GM12873 (cell line): ENCODE measurements around the gene INTS15.

Source experiments
- TF ChIP-seq, protein P1 (sequence below): IDR thresholded peaks from 2 replicates; pipeline ENCODE4 v1.5.1; 2012; ENCODE audit warnings: low read depth, mild to moderate bottlenecking, moderate library complexity, low read length, control low read depth; ENCODE audit not compliant: insufficient read depth; ENCODE audit errors: missing control alignments

The INTS15 gene

DNA sequence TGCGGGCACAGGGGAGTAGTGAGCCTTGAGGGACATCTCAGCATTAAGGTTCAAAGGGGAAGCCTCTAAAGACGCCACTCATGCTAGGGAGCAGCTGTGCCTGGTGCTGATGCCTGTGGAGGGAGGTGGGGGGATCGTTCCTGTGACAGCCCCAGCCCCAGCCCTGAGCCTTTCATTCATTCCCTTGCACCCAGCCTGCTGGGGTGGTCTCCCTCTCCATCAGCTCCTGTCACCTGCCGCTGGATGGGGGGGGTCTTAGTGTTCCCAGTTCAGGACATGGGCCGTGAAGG lies 58.9 kb downstream of the INTS15 start:
- TF ChIP-seq, protein P1, sequence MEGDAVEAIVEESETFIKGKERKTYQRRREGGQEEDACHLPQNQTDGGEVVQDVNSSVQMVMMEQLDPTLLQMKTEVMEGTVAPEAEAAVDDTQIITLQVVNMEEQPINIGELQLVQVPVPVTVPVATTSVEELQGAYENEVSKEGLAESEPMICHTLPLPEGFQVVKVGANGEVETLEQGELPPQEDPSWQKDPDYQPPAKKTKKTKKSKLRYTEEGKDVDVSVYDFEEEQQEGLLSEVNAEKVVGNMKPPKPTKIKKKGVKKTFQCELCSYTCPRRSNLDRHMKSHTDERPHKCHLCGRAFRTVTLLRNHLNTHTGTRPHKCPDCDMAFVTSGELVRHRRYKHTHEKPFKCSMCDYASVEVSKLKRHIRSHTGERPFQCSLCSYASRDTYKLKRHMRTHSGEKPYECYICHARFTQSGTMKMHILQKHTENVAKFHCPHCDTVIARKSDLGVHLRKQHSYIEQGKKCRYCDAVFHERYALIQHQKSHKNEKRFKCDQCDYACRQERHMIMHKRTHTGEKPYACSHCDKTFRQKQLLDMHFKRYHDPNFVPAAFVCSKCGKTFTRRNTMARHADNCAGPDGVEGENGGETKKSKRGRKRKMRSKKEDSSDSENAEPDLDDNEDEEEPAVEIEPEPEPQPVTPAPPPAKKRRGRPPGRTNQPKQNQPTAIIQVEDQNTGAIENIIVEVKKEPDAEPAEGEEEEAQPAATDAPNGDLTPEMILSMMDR, result no peak

DNA sequence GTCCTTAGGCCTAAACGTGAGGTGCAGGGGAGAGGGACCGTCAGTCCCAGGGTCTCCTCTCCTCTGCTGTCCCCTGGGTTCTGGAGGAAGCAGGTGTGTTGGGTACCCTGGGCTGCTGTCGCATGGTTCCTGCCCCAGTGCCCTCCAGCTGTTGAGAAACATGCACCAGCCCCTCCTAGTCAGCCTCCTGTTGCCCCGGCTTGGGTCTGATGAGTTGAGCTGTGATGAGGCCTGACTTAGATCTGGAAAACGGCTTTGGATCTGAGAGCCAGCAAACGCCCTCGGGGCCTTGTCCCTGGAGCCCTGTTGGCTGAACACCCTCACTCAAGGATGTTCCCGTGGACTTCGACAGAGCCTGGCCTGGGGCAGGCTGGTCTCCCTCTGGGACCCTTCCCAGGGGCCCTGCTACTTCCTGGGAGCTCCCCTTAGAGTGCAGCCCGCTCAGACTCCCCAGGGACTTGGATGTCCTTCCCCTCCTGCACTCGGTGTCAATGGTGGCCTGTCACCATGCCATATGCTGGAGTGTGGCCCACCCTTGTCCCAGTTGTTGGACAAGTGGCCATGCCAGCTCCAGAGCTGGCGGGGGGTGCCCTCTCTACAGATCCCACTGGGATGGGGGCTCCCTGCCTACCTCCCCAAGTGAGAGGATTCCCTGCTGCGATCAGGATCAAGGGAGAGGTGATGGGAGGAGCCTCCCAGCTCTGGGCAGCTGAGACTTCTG lies 59.6 kb downstream of the INTS15 start:
- TF ChIP-seq, protein P1, result no peak

DNA sequence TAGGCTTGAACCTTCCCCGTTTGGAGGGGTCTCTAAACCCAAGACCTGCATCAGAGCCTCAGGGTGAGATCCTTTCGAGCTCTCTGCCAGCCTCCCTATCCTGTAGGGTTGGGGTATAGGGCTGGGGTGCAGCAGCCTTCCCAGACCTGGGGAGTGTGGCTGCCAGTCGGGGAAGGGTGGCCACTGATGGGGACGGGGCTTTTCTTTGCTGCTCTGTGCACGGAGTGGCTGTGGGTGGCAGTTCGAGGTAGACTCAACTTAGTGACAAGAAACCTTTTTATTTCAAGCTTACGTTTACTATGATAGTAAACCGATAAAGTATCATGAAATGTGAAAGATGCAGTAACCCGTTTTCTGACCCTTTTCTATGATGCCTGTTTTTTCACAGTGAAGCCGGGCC lies 60.3 kb downstream of the INTS15 start:
- TF ChIP-seq, protein P1, result no peak

DNA sequence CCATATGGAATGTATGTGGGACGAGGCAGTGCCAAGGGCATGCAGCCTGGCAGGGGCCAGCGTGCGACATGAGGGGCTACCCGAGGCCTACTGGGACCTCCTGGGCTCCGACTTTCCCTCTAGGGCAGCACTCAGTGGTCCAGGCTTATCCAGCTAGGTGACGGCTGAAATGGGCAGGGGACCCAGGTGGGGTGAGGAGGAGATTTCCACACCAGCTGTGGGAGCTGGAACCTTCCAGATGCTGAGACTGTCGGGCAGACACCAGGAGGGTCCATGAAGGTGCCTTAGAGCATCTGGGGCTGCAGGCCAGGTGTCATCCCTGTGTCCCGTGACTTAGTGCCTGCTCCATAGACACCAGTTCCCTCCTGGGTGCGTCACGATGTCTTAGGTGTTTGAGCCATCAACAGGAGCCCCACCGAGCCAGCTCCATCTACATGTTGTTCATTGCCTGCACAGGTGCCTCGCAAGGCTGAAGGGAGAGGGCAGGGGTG lies 60.7 kb downstream of the INTS15 start:
- TF ChIP-seq, protein P1, result no peak

DNA sequence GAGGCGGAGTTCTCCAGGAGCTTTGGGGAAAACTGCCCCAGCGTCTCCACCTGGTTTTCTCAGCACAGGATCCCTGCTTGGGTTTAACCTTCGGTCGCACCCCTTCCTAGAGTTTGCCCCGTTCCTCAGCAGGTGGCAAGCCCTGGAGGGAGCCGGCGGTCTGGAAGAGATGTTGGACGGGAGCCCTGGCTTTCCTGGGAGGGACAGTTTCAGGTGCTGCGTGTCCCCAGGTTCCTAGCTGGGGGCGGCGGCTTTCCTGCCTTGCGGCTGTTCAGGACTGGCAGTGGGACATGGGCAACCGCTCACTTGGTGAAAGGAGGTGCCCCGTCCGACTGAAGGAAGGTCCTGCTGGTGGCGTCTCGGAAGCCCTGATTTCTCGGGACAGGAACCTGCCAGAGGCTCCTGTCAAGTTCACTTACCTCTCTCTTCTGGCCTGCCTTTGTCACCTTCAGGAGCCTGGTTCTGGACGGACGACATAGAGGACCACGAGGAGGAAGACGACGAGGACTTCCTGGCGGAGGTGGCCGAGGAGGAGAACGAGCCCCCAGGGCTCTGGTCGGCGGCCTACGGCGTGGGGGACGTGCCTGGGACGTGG lies 62.1 kb downstream of the INTS15 start:
- TF ChIP-seq, protein P1, result no peak

DNA sequence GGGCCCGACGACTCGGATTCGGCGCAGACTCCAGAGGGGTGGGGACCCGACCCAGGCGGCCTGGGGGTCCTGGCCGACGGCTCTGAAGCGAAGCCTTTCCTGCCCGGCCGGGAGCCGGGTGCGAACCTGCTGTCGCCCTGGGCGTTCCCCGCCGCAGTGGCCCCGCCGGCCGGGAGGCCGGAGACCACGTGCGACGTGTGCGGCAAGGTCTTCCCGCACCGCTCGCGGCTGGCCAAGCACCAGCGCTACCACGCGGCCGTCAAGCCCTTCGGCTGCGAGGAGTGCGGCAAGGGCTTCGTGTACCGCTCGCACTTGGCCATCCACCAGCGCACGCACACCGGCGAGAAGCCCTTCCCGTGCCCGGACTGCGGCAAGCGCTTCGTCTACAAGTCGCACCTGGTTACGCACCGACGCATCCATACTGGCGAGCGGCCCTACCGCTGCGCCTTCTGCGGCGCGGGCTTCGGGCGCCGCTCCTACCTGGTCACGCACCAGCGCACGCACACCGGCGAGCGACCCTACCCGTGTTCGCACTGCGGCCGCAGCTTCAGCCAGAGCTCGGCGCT lies 62.7 kb downstream of the INTS15 start:
- TF ChIP-seq, protein P1, result no peak
